ENCODE data around the gene DNAJB6.

The DNAJB6 gene

DNA sequence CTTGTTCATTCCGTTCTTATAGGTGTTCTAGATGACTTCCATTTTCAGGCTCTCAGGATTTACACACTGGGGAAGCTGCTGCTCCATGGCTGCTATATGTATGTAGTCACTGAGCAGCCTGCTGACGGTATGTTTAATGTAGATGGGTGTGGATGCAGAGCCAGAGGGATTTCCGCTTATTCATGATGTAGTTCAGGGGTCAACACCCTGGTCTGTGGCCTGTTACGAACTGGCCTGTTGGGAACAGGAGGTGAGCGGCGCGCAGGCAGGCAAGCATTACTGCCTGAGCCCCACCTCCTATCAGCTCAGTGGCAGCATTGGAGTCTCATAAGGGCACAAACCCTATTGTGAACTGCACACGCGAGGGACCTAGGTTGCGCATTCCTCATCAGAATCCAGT lies 33.9 kb downstream of the DNAJB6 start:
- no peak for ATAC-seq

DNA sequence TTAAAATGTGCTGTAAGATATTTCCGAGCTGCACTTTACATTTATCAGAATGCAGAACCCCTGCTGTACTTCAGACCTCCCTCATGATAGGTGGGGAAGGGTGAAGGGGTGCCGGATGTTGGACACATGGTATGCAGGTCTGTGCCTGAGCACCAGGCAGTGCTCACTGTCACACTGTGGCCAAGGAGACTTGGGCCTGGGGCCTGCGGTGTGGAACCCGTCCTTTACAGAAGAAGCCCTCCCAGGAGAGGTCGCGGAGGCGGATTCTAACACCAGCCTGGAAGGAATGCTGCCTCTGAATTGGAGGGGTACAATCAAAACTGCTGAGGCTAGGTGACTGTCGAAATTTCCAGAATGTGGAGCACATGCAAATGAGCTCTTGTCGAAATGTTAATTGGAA lies 34.5 kb downstream of the DNAJB6 start:
- ATAC-seq, result no peak

DNA sequence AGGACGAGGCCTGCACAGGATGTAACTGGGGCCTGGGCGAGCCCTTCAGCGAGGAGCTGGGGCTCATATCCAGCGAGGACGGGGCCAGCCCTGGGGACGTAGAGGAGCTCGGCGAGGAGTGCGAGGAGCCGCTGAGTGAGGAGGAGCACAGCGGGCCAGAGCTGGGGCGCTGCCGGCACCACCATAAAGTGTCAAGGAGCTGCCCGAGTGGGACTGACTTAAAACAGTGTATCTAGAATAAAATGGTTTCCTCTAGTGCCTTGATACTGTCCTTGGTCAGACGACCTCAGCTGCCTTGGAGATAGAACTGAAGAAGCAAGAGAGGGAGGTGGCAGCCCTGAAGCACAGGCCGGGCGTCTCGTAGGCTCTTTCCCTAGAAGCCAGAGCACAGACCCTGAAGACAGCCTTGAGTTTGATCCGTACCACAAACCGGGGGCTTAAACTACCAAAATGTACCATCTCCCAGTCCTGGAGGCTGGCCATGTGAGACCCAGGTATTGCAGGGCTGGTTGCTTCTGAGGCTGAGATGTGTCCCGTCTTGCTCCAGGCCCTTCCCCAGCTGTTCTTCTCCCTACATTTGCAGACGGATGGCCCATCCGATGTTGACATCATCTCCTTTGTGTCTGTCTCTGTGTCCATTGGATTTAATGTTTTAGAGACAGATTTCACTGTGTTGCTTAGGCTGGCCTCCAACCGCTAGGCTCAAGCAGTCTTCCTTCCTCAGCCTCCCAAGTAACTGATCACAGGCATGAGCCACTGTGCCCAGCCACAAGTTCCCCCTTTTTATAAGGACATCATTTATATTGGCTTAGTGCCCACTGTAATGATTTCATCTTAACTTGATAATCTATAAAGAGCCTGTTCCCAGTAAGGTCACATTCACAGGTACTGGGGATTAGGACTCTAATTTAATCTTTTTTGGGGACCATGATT lies 35.8 kb downstream of the DNAJB6 start:
- no peak for ATAC-seq

DNA sequence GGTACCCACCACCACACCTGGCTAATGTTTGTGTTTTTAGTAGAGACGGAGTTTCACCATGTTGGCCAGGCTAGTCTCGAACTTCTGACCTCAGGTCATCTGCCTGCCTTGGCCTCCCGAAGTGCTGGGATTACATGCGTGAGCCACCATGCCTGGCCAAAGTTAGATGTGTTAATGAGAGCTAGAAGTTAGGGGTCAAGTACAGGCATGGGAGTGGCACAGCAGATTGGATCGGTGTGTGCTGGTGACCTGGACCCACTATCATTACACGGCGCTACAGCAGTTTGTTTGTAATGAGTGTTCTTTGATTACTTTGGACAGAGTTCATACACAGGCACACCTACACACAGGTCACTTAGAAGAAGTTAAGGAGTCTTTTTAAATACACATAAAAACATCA lies 36.7 kb downstream of the DNAJB6 start:
- ATAC-seq, result no peak

DNA sequence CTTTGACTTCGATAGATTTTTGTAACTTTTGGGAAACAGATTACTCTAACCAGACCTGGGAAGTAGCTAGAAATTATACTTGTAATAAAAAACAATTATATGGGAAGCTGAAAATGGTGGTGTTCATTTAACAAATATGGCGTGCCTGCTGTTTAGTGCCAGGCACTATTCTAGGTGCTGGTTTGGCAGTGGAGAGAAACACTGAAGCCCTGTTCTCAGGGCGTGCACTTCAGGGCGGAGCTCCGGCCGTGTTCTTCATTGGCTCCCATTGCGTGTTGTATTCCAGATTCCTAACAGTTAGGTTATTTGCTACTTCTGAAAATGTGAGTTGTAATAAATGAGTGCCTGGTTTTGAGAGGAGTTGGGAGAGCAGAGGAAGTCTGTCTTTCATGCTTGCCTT lies 38.6 kb downstream of the DNAJB6 start:
- no peak for ATAC-seq

DNA sequence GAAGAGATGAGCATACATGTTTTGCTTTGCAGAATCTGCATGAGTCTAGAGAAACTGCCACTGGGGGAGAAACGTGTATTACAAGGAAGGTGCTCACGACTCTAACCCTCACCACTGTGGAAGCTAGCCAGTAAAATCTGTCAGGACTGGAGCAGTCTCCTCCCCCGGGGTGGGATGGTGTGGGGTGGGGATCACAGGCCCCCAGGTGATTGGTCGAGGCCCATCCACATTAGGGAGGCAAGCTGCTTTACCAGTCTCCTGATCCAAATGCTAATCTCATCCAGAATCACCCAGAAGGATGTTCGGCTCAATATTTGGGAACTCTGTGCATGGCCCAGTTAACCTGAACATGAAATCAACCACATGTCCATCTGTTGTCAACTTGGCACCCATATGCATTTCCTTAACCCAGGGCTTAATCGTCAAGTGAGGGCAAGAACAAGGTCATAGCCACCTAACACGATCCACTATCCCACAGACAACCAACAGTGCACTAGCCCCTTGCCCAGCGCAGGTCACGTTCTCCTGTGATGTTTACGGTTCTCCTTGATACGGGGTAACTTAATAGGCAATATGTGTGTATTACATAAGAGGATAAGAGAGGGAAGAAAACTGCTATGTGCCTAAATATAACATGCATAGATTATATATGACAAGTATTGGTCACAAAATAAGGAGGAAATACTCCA lies 40.8 kb downstream of the DNAJB6 start:
- ATAC-seq, result no peak

DNA sequence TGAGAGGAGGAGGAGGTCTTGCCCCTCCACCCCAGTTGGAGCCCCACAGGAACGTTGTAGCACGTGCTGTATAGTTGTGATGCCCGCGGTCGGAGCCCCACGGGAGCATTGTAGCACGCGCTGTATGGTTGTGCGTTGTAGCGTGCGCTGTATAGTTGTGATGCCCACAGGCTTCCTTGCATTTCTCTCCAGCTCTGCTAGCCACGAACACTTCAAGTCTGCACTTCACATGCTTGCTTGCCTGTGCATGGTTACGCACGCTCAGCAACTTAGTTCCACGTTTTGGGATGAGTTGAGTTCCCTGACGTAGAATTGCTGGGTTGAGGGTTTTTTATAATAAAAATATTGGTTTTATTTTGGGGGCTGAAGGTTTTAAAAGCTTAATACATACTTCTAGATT lies 41.6 kb downstream of the DNAJB6 start:
- ATAC-seq, result no peak

DNA sequence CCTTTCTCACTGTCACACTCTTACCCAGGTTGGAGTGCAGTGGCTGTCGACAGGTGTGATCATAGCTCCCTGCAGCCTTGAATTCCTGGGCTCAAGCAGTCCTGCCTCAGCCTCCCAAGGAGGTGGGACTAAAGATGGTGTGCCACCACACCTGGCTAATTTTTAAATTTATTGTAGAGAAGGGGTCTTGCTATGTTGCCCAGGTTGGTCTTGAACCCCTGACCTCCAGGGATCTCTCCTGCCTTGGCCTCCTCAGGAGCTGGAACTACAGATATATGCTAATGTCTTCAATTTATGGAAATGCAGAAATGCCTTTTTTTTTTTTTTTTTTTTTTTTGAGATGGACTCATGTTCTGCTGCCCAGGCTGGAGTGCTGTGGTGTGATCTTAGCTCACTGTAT lies 42.7 kb downstream of the DNAJB6 start:
- ATAC-seq, result no peak

DNA sequence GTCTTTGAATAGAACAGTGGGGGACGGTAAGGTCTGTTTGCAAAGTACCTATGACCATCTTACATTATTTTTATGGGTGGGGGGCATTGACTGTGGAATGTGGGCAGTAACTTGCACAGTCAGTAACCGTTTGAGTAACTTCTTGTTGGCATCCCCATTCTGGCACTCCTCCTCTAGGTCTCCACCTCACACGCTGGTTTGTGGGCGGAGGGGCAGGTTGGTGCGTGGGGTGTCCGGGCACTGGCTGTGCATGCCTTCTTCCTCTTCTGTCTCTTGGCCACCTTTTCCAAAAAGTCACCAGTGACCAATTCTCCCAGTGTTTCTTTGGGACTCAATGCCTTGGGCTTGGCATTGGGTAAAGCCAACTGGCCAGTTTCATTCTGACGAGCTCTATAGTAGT lies 43.6 kb downstream of the DNAJB6 start:
- ATAC-seq, result no peak

DNA sequence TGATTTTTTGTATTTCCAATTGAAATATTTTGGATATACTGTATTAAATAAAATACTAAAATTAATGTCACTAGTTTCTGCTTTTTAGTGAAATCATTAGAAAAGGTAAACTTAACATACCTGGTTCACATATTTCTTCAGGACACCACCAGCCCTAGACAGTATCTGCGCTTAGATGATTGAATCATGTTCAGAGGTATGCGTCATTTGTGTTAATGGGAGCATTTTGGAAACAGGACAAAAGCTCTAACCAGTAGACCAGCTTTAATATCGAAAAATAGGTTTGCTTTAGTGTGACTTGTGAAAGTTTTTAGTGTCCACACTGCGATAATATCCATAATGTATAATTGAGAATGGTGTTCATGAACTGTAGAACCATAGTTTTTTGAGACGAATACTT lies 47.1 kb downstream of the DNAJB6 start:
- ATAC-seq, result no peak

DNA sequence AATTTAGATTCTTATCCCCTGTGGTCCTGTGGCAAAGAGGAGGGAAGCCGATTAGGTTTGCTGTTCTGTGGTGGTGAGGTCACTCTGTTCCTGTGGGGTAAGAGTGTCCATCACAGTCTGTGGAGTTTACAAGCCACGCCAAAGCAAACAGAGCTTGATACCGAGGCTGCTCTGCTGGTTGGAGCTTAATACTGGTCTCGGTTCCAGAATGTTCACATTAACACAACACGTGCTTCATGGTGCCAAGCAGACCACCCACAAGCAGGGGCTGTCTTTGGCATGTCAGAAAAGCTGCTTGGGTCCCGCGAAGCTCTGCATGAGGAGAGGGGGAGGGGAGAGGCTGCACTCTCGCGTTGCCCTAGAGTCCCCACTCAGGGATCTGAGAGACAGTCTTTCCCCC lies 47.5 kb downstream of the DNAJB6 start:
- ATAC-seq, result no peak

DNA sequence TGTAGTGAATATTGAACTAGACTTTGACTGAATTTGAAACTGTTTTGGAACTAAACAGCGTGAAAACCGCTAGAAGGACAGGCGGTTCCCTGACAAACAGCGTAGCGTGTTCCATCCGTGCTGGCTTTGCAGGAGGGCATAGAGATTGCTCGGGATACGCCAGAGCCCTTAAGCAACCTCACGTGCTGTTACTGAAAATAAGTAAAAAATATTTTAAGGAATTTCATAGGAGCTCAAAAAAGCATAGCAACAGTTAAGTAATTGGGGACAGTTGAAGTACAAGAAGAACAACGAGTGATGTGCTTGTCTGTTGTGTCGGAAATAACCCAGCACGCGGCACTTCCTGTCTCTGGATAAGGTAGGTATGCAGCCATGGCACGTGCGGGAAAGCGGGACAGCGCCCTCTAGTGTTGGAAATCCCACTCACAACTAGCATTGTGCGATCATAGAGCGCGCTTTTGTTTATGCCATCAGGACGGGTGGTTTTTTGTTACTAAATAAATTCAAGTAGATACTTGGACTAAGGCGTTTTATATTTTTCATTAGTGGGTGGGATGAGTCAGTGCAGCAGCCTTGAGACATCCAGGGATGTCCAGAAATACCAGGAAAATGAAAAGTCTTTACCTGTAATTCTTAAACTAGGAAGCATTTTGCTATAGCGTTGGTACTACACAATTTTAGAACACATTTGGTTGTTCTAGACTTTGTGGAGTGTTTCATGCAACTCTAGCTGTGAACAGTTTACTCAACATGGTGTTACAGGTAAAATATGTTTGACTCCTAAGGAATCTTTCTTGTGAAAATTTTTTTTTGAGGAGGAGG lies 50.4 kb downstream of the DNAJB6 start:
- ATAC-seq, result peak; percentile 93 to 95

DNA sequence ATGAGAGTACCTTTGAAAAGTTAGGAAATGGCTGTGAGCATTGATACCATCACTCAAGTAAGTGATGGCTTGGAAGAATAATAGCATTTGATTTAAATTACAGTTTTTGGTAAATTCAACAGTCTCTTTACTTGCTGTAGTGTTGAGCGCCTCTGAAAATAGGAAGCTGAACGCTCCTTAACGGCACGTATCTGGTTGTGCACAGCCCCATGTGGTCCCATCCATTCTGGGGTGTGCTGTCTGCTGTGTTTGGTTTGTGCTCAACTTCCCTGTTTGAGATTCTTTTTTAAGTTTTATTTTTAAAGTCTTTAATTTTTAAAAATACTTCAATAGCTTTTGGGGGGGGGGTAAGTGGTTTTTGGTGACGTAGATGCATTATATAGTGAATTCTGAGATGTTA lies 51.5 kb downstream of the DNAJB6 start:
- ATAC-seq, result no peak

DNA sequence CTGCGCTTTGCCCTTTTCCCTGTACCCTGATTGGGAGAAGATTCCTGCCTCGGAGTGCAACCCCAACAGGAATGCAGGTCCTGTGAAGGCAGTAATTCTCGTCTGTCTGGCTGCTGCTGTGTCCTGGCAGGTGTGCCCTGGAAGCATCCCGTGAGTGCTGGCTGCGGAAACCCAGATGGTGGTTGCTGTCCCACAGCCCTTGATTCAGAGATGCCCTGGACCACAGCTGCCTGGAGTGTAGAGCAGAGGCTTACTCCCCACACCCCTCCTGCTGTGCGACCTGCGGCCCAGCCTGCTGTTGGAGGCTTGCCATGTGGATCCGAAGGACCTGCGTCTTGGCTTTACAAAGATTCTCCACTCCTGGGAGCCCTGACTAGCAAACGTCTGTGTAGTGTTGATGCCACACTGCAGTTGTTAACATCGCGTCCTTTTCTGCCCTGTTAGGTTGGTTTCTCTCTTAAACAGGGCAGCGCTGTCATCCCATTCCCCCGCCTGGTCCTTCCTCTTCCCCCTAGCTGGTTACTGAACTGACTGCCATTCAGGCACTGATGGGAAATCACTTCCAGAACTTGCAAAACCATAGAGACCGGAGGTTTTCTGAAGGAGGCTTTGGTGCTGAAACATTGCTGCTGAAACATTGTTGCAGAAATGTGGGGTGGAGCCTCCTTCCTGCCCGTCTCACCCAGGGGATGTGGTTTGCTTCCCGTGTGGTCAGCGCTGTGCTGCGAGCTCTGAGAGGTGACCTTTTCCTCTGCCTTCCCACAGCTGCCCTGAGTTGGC lies 53.3 kb downstream of the DNAJB6 start:
- ATAC-seq, result peak in 1 of 2 donors; percentile 31

DNA sequence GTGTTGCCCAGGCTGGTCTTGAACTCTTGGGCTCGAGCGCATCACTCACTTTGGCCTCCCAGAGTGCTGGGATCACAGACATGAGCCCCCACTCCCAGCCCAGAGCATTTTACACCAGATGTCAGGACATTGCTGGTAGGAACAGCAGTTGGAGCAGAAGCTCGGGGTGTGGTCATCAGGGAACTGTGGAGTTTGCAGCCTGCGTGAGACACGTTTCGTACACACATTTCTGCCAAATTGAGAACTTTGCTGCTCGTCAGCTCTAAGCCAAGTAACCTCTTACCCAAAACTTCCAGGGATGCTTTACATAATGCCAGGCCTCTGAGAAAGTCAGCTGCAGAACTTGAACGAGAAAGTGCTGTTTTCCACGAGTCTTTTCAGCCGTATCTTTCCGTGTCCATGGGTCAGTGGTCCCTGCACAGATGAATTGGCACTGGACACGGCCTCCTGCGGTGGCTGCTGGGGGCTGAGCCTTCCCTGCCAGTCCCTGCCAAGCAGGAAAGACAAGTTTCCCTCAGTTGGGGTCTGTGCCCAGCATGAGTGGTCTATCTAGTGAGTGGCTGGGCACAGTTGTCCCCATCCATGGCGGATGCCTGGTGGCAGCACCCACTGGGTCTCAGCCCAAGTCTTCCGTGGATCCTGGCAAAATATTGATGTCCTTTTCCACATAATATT lies 54.4 kb downstream of the DNAJB6 start:
- no peak for ATAC-seq

DNA sequence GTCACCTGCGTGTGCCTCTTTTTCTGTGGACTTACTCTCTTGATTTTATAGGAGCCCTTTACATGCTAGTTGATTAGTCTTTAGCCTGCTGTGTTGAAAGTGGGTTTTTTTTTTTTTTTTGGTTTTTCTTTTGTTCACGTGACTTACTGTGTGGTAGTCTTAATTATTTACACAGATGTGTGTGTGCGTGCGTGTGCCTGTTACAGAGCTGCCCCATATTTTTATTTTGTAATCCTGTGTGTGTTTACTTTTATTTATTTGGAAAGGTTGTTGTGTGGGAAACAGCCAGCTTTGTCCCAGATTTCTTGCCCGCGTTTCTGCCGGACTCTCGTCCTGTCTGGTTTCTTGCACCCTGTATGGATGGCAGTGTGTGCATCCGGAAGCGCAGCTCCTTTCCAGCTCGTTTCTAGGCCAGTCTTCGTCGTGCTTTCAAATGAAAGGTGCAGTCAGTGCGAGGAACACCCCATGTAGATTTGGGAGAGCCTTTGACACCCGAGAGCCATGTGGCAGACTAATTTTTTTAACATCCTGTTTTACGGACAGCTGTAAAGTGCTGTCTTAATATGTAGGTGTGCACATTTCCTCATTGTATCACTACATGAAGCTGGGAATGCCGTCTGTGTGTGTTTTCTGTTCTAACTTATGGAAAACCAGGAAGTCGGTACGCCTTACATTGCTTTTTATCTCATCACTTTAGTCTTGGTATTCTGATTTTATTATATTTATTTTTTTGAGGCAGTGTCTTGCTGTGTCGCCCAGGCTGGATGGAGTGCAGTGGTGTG lies 55.6 kb downstream of the DNAJB6 start:
- ATAC-seq, result no peak

DNA sequence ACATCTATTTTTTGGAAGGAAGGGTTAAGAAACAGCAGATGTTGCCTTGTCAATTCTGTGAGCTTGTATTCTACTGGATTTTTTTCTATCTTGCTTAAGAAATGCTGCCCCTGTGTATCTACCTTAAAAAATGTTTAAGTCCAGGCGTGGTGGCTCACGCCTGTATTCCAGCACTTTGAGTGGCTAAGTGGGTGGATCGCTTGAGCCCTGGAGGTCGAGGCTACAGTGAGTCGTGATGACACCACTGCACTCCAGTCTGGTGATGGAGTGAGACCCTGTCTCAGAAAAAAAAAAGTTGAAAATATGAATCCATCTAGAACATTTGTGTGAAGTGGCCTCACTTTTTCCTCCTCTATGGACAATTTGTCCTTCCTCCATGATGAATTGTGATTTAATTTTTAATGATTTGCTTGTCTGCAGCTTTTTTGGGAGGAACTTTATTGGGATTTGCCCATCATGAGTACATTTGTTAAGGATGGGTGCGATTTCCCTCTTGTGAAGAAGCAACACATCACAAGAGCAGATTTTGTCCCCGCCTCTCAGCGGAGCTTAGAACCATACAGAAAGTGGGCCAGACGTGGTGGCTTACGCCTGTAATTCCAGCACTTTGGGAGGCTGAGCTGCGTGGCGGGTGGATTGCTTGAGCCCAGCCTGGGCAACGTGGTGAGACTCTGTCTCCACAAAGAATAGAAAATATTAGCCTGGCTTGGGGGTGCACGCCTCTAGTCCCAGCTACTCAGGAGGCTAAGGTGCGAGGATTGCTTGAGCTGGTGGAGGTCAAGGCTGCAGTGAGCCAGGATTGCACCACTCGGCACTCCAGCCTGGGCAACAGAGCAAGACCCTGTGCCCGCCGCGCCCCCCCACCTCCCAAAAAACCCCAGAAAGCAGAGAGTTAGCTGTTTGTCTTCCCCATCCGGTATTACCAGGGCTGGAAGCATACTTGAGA lies 57.7 kb downstream of the DNAJB6 start:
- no peak for ATAC-seq

DNA sequence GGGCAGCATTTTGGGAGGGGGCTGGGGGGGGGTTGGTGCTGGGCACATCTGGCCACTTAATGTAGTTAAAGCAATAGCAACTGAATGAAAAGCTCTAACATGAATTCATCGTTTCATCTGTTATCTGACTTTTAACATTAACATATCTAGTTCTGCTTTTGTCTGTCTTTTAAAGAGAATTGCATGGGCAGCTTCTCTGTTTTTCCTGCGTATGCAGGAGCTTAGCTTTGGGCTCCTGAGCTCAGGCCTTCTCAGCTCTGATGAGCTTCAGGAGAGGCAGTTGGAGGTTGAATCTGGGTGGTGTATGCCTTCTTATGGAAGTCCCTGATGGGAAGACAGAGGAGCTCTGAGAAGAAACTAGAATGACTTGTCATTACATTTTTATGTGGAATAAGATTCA lies 58.4 kb downstream of the DNAJB6 start:
- no peak for ATAC-seq

DNA sequence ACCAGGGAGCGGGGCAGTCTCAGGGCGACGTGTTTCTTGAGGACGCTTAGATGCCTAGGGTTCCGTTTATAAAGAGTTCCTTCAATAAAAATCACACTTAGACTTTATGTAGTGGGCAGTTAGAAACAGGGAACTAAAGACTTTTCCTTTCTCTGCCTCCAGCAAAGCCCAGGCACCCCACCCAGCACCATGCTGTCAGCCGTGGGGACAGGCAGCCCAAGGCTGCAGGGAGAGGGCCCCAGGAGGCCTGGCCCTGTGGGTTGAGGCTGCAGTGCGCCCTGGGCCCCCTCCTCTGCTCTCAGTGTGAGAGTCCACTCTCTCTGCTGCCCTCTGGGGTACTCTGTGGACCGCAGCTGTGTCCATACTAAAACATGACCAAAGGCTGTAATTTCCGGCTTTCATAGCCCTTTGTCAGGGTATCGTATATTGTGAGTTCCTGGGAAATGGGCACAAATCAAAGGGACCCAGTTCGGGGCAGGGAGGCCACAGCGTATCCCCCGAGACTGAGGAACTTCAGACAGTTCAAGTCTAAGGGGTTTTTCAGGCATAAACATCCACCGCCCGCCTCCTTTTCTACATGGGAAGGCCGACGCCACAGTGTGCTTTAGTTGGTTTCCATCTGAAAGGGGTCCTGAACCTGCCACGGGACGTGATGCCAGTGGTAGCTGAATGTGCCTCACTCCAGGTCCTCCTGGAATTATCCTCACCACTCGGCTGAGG lies 59.7 kb downstream of the DNAJB6 start:
- no peak for ATAC-seq

All from activated CD4-positive, CD25-positive, alpha-beta regulatory T cell treated with anti-CD3 and anti-CD28 coated beads, Interleukin-2, amount 50 U/mL, for 24 hours (primary cell).